ENCODE measurements around the gene PLCB4. TPM values are rescaled to one million over a fixed set of nuclear protein-coding genes. Genes with fewer than 3 reads are reported as not detected.
A peak's percentile ranks its signal among the peaks of the same experiment; 100 is the strongest.

The PLCB4 gene
- total RNA-seq, 6 experiments from 2014 or later: 71.8 to 95.7 (median 79.1) TPM

DNA sequence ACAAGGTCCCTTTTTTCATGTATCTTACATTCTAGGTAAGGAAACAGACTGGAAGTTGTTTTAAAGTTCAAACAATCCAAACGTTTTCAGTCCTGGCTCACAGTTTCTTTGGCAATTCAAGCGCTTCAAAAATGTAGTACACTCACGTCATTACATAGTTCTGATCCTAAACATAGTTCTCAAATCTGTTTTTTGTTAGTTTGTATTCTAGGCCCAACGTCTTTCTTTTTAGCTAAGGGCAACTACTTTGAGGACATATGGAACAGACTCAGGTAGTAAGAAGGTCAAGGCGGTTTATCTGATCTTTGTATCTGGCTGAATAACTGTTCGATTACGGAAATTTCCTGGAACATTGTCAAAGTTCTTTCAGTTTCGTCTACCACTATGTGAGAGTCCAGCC is 36.9 kb upstream of the PLCB4 start:
- Mint-ChIP-seq H3K27me3 (ENCODE audit: insufficient read depth) (no peaks in the 10 kb centered on the region), H3K36me3 (ENCODE audit: low read depth) (peaks cover 29% of the 10 kb centered on the region), H3K4me3 (no peak overlapping the region), H3K9me3 (no peaks in the 10 kb centered on the region), H3K27ac (peak overlapping the region; percentile 75; the same call in 1 of the 2 replicates), H3K4me1 (ENCODE audit: low read depth) (peaks cover 72% of the 10 kb centered on the region)
- no peak for DNase-seq
- TF ChIP-seq, protein P1, sequence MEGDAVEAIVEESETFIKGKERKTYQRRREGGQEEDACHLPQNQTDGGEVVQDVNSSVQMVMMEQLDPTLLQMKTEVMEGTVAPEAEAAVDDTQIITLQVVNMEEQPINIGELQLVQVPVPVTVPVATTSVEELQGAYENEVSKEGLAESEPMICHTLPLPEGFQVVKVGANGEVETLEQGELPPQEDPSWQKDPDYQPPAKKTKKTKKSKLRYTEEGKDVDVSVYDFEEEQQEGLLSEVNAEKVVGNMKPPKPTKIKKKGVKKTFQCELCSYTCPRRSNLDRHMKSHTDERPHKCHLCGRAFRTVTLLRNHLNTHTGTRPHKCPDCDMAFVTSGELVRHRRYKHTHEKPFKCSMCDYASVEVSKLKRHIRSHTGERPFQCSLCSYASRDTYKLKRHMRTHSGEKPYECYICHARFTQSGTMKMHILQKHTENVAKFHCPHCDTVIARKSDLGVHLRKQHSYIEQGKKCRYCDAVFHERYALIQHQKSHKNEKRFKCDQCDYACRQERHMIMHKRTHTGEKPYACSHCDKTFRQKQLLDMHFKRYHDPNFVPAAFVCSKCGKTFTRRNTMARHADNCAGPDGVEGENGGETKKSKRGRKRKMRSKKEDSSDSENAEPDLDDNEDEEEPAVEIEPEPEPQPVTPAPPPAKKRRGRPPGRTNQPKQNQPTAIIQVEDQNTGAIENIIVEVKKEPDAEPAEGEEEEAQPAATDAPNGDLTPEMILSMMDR (IDR thresholded peaks at IDR 0.05): no peak

DNA sequence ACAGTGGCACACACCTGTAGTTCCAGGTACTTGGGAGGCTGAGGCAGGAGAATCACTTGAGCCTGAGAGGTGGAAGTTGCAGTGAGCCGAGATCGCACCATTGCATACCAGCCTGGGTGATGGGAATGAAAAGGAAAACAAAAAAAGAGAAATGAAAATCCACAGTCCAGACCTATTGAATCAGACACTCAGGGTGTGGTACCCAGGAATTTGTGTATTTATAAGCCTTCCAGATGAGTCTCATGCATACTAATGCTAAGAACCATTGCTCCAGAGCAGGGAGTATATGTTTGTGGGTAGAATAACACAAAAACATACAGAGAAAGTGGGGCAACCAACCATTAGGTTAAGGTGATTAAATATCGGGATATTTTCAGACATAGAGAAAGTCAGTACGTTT is 36.1 kb upstream of the PLCB4 start:
- Mint-ChIP-seq H3K9me3 (no peaks in the 10 kb centered on the region), H3K4me3 (no peak overlapping the region; the same call in 1 of the 2 replicates), H3K4me1 (ENCODE audit: low read depth) (peaks cover 71% of the 10 kb centered on the region), H3K27ac (peak overlapping the region; percentile 75), H3K36me3 (ENCODE audit: low read depth) (peaks cover 27% of the 10 kb centered on the region), H3K27me3 (ENCODE audit: insufficient read depth) (no peaks in the 10 kb centered on the region)
- peak; percentile 42 for DNase-seq
- TF ChIP-seq, protein P1 (IDR thresholded peaks at IDR 0.05): no peak

DNA sequence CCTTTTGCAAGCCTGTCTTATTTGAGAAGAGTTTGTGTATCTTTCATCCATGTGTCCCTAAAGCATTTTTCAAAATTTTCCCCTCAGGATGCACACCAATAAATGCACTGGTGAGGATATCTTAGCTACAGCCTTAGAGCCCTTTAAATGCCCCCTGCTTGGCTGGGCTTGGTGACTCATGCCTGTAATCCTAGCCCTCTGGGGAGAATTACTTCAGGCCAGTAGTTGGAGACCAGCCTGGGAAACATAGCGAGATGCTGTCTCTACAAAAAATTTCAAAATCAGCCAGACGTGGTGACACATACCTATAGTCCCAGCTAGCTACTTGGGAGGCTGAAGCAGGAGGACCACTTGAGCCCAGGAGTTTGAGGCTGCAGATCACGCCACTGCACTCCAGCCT is 33.8 kb upstream of the PLCB4 start:
- Mint-ChIP-seq H3K27ac (peak overlapping the region; percentile 83), H3K4me1 (ENCODE audit: low read depth) (peaks cover 81% of the 10 kb centered on the region), H3K36me3 (ENCODE audit: low read depth) (peaks cover 27% of the 10 kb centered on the region), H3K4me3 (no peak overlapping the region), H3K27me3 (ENCODE audit: insufficient read depth) (no peaks in the 10 kb centered on the region), H3K9me3 (no peaks in the 10 kb centered on the region)
- TF ChIP-seq, protein P1 (IDR thresholded peaks at IDR 0.05): no peak
- DNase-seq: peak; percentile 87

DNA sequence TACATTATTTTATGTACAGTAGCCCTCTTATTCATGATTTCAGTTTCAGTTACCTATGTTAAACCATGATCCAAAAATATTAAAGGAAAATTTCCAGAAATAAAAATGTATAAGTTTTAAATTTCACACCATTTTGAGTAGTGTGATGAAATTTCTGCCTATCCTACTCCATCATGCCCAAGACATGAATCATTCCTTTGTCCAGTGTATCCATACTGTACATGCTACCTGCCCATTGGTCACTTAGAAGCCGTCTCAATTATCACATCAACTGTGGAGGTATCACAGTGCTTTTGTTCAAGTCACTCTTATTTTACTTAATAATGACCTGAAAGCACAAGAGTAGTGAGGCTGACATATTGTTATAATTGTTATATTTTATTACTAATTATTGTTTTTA is 32.3 kb upstream of the PLCB4 start:
- Mint-ChIP-seq H3K4me3 (no peak overlapping the region), H3K4me1 (ENCODE audit: low read depth) (peaks cover 96% of the 10 kb centered on the region), H3K9me3 (no peaks in the 10 kb centered on the region), H3K27me3 (ENCODE audit: insufficient read depth) (no peaks in the 10 kb centered on the region), H3K27ac (no peak overlapping the region), H3K36me3 (ENCODE audit: low read depth) (peaks cover 22% of the 10 kb centered on the region)
- no peak for DNase-seq
- TF ChIP-seq, protein P1 (IDR thresholded peaks at IDR 0.05): no peak

DNA sequence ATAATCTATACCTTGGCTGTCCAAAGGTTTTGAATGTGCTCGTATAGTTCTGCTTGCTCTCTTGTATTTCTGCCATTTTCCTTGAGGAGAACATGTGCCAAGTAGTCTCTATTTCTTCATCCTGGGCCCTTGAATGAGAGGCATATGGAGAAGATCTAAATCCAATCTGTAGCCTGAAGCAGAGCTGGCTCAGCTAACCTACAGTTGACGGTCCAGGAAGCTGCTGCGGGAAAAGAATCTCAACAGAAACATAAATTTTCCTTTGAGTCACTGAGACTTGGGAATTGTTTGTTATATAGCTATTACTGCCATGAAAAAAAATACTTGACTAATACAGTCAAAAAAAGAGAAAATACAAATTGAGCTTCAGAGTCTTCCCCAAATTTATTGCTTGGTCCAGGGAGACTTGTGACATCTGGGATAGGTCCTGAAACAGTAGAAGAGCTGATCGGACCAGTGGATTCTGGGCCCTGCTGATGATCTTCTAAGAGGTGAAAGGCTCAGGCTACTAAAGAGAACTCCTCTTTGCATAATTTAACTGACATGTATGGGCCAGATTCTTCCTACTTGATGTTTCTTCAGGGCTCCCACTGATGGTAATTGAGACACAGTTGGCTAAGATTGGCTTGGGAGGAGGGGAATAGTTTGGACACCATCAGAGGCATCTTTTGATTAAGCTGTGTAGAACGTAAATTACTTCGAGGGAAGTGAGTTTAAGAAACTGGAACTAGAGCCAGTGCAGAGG is 29.9 kb upstream of the PLCB4 start:
- TF ChIP-seq, protein P1 (IDR thresholded peaks at IDR 0.05): no peak
- H3K9me3 Mint-ChIP-seq: no peaks in the 10 kb centered on the region
- H3K27me3 Mint-ChIP-seq (ENCODE audit: insufficient read depth): no peaks in the 10 kb centered on the region
- DNase-seq: peak; percentile 33
- H3K4me1 Mint-ChIP-seq (ENCODE audit: low read depth): peaks cover 75% of the 10 kb centered on the region
- peaks cover 5% of the 10 kb centered on the region; the same call in 1 of the 2 replicates for H3K36me3 Mint-ChIP-seq (ENCODE audit: low read depth)
- peak overlapping the region; percentile 79 for H3K27ac Mint-ChIP-seq
- no peak overlapping the region for H3K4me3 Mint-ChIP-seq

Measured in HFFc6 (cell line).